ENCODE results near the gene SYT7. TPM values are rescaled to one million over a fixed set of nuclear protein-coding genes. Genes with fewer than 3 reads are reported as not detected.
A peak's percentile ranks its signal among the peaks of the same experiment; 100 is the strongest.

Gene SYT7
- total RNA-seq, 1 donor from 2014 or later = 12.7 TPM

GRCh38 chr11:61610905-61611304, 30.0 kb upstream of the SYT7 start:
- H3K36me3 ChIP-seq (ENCODE audit: control insufficient read depth, insufficient read depth, low read length) = no peaks in the 10 kb centered on the region
- H3K4me3 ChIP-seq (ENCODE audit: low read depth, low read length) = no peak overlapping the region
- TF ChIP-seq CTCF (IDR thresholded peaks at IDR 0.05; ENCODE audit: insufficient read depth, low read length, poor library complexity, severe bottlenecking) = no peak
- H3K27me3 ChIP-seq (ENCODE audit: control insufficient read depth, insufficient read depth, low read length) = peaks cover 40% of the 10 kb centered on the region
- DNase-seq (ENCODE audit: low read depth) = no peak

- Histone ChIP-seq H3K36me3 (ENCODE audit: control insufficient read depth, insufficient read depth, low read length) (no peaks in the 10 kb centered on the region), H3K4me3 (ENCODE audit: low read depth, low read length) (no peak overlapping the region), H3K27me3 (ENCODE audit: control insufficient read depth, insufficient read depth, low read length) (peaks cover 42% of the 10 kb centered on the region)
- DNase-seq (ENCODE audit: low read depth) = no peak
- TF ChIP-seq CTCF (IDR thresholded peaks at IDR 0.05; ENCODE audit: insufficient read depth, low read length, poor library complexity, severe bottlenecking) = peak; percentile 31
Measured at GRCh38 chr11:61609980-61610366, 29.1 kb upstream of the SYT7 start.

- Histone ChIP-seq H3K36me3 (ENCODE audit: control insufficient read depth, insufficient read depth, low read length) (no peaks in the 10 kb centered on the region), H3K27me3 (ENCODE audit: control insufficient read depth, insufficient read depth, low read length) (peaks cover 42% of the 10 kb centered on the region), H3K4me3 (ENCODE audit: low read depth, low read length) (no peak overlapping the region)
- DNase-seq (ENCODE audit: low read depth) = no peak
- no peak for TF ChIP-seq CTCF (IDR thresholded peaks at IDR 0.05; ENCODE audit: insufficient read depth, low read length, poor library complexity, severe bottlenecking)
Measured at GRCh38 chr11:61609000-61609979, 28.4 kb upstream of the SYT7 start.

- H3K4me3 ChIP-seq (ENCODE audit: low read depth, low read length) = no peak overlapping the region
- H3K27me3 ChIP-seq (ENCODE audit: control insufficient read depth, insufficient read depth, low read length) = peaks cover 37% of the 10 kb centered on the region
- DNase-seq (ENCODE audit: low read depth) = no peak
- H3K36me3 ChIP-seq (ENCODE audit: control insufficient read depth, insufficient read depth, low read length) = no peaks in the 10 kb centered on the region
- TF ChIP-seq CTCF (IDR thresholded peaks at IDR 0.05; ENCODE audit: insufficient read depth, low read length, poor library complexity, severe bottlenecking) = no peak
Measured at GRCh38 chr11:61607920-61608599, 27.2 kb upstream of the SYT7 start.

- Histone ChIP-seq H3K27me3 (ENCODE audit: control insufficient read depth, insufficient read depth, low read length) (peaks cover 37% of the 10 kb centered on the region), H3K4me3 (ENCODE audit: low read depth, low read length) (no peak overlapping the region), H3K36me3 (ENCODE audit: control insufficient read depth, insufficient read depth, low read length) (no peaks in the 10 kb centered on the region)
- no peak for TF ChIP-seq CTCF (IDR thresholded peaks at IDR 0.05; ENCODE audit: insufficient read depth, low read length, poor library complexity, severe bottlenecking)
- no peak for DNase-seq (ENCODE audit: low read depth)
Measured at GRCh38 chr11:61607426-61607825, 26.6 kb upstream of the SYT7 start.

All from kidney epithelial cell (primary cell).